Peyer's patch (tissue), 4 donors: Measurements from ENCODE around the gene CNPY4. TPM values are rescaled to one million over a fixed set of nuclear protein-coding genes. Genes with fewer than 3 reads are reported as not detected.

Source experiments
- DNase-seq, 3 donors: peaks; one replicate each; pipeline ENCODE4 v3.0.0-alpha.2; 2017 to 2019
- H3K27ac ChIP-seq, 4 donors: fragments of 200-600 bp; sonication (generic); one replicate each; pipeline ENCODE4 v1.5.1; 2016 to 2019
- H3K27me3 ChIP-seq, 2 donors: fragments of 200-600 bp; sonication (generic); one replicate each; pipeline ENCODE4 v1.5.1; 2019
- H3K36me3 ChIP-seq, 3 donors: fragments of 200-600 bp; sonication (generic); one replicate each; pipeline ENCODE4 v1.5.1; 2016 to 2019
- H3K4me1 ChIP-seq, 4 donors: fragments of 200-600 bp; sonication (generic); one replicate each; pipeline ENCODE4 v1.5.1; 2016 to 2019
- H3K4me3 ChIP-seq, 4 donors: fragments of 200-600 bp; sonication (generic); 1 replicate in 3 of 4; 2 replicates in 1 of 4; pipeline ENCODE4 v1.5.1; 2016 to 2019; ENCODE audit warnings: mild to moderate bottlenecking in 1 of 4
- H3K9me3 ChIP-seq, 4 donors: fragments of 200-600 bp; sonication (generic); one replicate each; pipeline ENCODE4 v1.5.1; 2016 to 2019; ENCODE audit warnings: mild to moderate bottlenecking in 1 of 4
- POLR2A ChIP-seq, 2 donors: fragments of 450-650 bp; IDR thresholded peaks; one replicate each; pipeline ENCODE4 v1.5.1; 2017; ENCODE audit warnings: antibody characterized with exemption in 2 of 2, mild to moderate bottlenecking in 2 of 2, moderate library complexity in 2 of 2
- total RNA-seq, 4 donors: library from RNA; depleted of rRNA; stranded (reverse); fragments of >200 nt; gene quantifications; one replicate each; pipeline ENCODE4 v1.1.0, GENCODE V29; 2016
- TF ChIP-seq, protein P1 (sequence below), 6 experiments: fragments of 450-650 bp in 4 of 6; fragments of 200-600 bp in 2 of 6; sonication (generic) in 1 of 6; IDR thresholded peaks; one replicate each; pipeline ENCODE4 v1.5.1; 2017 to 2019; ENCODE audit warnings: antibody characterized with exemption in 6 of 6, mild to moderate bottlenecking in 3 of 6, moderate library complexity in 1 of 6

Gene CNPY4
- total RNA-seq, 4 donors from 2014 or later = 4.6 to 23.9 (median 6.3) TPM

DNA sequence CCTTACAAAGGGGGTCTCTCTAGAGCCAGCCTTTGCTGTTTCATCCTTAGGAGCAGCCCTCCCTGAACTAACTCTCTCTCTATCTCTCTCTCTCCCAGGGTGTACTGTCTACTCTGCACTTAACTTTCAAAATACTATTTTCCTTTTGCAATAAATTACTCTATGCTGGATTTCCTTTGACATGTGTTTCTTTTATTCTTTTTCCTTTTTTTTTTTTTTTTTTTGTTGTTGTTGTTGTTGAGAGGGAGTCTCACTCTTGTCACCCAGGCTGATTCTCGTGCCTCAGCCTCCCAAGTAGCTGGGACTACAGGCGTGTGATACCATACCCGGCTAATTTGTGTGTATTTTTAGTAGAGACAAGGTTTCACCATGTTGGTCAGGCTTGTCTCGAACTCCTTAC lies 36.5 kb upstream of the CNPY4 start:
- no peak overlapping the region for H3K4me3 ChIP-seq
- peak overlapping the region in 3 of 4 donors; percentile 82 to 94 (median 90) for H3K27ac ChIP-seq
- TF ChIP-seq POLR2A (IDR thresholded peaks at IDR 0.05) = no peak
- TF ChIP-seq, protein P1, sequence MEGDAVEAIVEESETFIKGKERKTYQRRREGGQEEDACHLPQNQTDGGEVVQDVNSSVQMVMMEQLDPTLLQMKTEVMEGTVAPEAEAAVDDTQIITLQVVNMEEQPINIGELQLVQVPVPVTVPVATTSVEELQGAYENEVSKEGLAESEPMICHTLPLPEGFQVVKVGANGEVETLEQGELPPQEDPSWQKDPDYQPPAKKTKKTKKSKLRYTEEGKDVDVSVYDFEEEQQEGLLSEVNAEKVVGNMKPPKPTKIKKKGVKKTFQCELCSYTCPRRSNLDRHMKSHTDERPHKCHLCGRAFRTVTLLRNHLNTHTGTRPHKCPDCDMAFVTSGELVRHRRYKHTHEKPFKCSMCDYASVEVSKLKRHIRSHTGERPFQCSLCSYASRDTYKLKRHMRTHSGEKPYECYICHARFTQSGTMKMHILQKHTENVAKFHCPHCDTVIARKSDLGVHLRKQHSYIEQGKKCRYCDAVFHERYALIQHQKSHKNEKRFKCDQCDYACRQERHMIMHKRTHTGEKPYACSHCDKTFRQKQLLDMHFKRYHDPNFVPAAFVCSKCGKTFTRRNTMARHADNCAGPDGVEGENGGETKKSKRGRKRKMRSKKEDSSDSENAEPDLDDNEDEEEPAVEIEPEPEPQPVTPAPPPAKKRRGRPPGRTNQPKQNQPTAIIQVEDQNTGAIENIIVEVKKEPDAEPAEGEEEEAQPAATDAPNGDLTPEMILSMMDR (IDR thresholded peaks at IDR 0.05) = no peak
- H3K27me3 ChIP-seq = no peaks in the 10 kb centered on the region
- peaks cover 0 to 3% (median 0%) of the 10 kb centered on the region in 3 donors for H3K36me3 ChIP-seq
- no peak for DNase-seq
- no peaks in the 10 kb centered on the region for H3K9me3 ChIP-seq
- peaks cover 0 to 28% (median 11%) of the 10 kb centered on the region in 4 donors for H3K4me1 ChIP-seq

DNA sequence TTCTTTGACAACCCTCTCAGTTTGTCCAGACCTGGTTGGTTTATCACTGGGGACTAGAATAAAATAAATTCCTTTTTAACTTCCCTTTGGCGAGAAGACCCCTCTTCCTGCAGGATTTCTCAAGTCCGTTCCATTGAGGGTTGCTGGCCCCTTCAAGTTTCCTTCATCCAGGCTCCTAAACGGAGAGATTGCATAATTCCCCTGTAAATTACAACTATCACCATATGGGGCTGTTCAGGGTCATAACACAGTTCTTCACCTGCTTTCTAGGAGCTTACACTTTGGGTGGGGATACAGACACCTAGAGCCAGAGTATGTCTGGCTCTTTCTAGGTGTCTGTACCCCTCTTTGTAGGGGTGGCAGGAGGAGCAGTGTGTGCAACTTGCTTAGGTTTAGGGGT lies 33.9 kb upstream of the CNPY4 start:
- peaks cover 0 to 3% (median 0%) of the 10 kb centered on the region in 3 donors for H3K36me3 ChIP-seq
- DNase-seq = no peak
- H3K27me3 ChIP-seq = no peaks in the 10 kb centered on the region
- TF ChIP-seq, protein P1 (IDR thresholded peaks at IDR 0.05) = no peak
- no peak for TF ChIP-seq POLR2A (IDR thresholded peaks at IDR 0.05)
- H3K9me3 ChIP-seq = no peaks in the 10 kb centered on the region
- H3K4me3 ChIP-seq = no peak overlapping the region
- no peak overlapping the region for H3K27ac ChIP-seq
- peaks cover 0 to 25% (median 8%) of the 10 kb centered on the region in 4 donors for H3K4me1 ChIP-seq

DNA sequence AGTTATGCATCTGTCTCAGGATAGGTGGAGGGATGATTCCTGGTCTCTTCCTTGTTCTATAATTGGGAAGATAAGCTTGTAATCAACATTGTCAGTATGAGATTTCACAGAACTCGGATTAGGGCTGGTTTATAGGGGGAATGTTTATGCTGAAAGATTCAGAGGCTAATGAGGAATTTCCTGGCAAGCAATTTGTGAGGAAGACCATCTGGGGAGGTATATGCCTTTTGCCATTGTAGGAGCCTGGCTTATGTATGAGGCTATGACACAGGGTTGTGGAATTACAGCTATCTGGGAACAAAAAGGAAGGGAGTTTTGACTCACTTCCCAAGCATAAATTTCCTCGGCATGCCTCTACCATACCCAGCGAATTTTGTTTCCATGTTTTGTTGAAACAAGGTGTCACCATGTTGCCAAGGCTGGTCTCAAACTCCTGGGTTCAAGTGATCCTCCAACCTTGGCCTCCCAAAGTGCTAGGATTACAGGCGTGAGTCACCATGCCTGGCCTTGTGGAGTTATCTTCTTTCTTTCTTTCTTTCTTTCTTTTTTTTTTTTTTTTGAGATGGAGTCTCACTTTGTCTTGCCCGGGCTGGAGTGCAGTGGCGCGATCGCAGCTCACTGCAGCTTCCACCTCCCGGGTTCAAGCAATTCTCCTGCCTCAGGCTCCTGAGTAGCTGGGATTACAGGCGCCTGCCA lies 32.2 kb upstream of the CNPY4 start:
- no peak overlapping the region for H3K4me3 ChIP-seq
- TF ChIP-seq, protein P1 (IDR thresholded peaks at IDR 0.05) = no peak
- no peak for TF ChIP-seq POLR2A (IDR thresholded peaks at IDR 0.05)

DNA sequence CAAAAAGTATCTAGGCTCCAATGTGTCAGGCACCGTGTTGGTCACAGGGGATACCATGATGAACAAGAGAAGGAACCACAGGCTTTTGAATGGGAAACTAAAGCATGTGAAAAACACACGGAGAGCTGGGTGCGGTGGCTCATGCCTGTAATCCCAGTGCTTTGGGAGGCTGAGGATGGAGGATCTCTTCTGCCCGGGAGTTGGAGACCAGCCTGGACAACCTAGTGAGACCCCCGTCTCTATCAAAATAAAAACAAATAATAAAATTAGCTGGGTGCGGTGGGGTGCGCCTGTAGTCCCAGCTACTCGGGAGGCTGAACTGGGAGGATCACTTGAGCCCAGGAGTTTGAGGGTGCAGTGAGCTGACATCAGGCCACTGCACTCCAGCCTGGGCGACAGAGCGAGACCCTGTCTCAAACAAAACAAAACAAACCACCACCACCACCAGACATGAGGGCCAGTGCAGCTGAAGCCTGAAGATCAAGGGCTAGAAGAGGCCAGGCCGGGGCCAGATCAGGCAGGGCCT lies 31.3 kb upstream of the CNPY4 start:
- peak overlapping the region; percentile 72 to 86 (median 82) for H3K4me3 ChIP-seq
- peak overlapping the region; percentile 79 to 94 (median 87) for H3K27ac ChIP-seq
- H3K4me1 ChIP-seq = peaks cover 0 to 19% (median 0%) of the 10 kb centered on the region in 4 donors
- peaks cover 0 to 29% (median 0%) of the 10 kb centered on the region in 3 donors for H3K36me3 ChIP-seq
- no peaks in the 10 kb centered on the region for H3K27me3 ChIP-seq
- TF ChIP-seq, protein P1 (IDR thresholded peaks at IDR 0.05) = no peak
- DNase-seq = no peak
- no peaks in the 10 kb centered on the region for H3K9me3 ChIP-seq

More for the DNA sequence above, 32.2 kb upstream of the CNPY4 start:
- Histone ChIP-seq H3K27ac (peak overlapping the region in 2 of 4 donors; percentile 12 to 87), H3K27me3 (no peaks in the 10 kb centered on the region), H3K9me3 (no peaks in the 10 kb centered on the region), H3K36me3 (peaks cover 0 to 20% (median 0%) of the 10 kb centered on the region in 3 donors), H3K4me1 (peaks cover 0 to 23% (median 5%) of the 10 kb centered on the region in 4 donors)
- no peak for DNase-seq

DNA sequence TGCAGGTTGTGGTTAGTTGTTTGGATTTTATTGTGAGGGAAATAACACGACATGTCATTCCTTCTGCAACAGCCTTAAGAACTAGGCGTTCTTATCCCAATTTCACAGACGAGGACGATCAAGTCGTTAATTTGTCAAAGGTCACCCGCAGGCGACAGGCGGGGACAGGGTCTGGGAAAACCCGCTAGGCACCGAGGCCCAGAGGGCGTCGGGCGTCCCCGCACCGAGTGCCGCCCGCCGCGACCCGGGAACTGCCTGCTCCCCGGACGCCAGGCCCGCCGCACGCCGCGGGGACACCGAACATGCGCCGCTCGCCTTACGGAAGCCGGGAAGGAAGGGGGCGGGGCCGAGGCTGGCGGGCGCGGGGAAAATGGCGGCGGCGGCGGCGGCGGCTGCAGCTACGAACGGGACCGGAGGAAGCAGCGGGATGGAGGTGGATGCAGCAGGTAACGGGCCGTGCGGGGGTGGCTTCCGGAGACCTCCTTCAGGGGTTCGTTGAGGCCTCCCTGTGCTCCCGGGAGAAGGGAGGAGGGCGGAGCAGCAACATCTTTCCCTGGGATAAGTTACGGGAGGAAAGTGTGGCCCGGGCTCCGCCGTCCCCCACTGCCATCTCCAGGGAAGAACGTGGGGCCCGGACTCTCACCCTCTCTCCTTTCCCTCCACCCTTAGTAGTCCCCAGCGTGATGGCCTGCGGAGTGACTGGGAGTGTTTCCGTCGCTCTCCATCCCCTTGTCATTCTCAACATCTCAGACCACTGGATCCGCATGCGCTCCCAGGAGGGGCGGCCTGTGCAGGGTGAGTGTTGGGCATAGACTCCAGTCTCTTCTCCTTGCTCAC lies 30.6 kb upstream of the CNPY4 start, which contains the start of gene COPS6:
TSS of gene COPS6 (plus strand) at position 349 of the 837 bp plus-strand sequence. CDS start at position 371, 22 bp downstream.
- H3K27ac ChIP-seq = peak within 1 kb of the TSS; percentile 79 to 94 (median 87)
- peak; percentile 68 to 77 for TF ChIP-seq POLR2A (IDR thresholded peaks at IDR 0.05)
- TF ChIP-seq, protein P1 (IDR thresholded peaks at IDR 0.05) = peak in 1 of 6 experiments; percentile 23
- peaks cover 0 to 36% (median 0%) of the 10 kb centered on the region in 3 donors for H3K36me3 ChIP-seq
- peak; percentile 84 to 92 (median 92) for DNase-seq
- no peaks in the 10 kb centered on the region for H3K27me3 ChIP-seq
- H3K4me3 ChIP-seq = peak within 1 kb of the TSS; percentile 72 to 86 (median 82)
- no peaks in the 10 kb centered on the region for H3K9me3 ChIP-seq
- H3K4me1 ChIP-seq = peaks cover 0 to 19% (median 0%) of the 10 kb centered on the region in 4 donors
